Measurements from ENCODE around the gene HEXD. TPM values are rescaled to one million over a fixed set of nuclear protein-coding genes. Genes with fewer than 3 reads are reported as not detected.

HEXD gene
- total and polyA plus RNA-seq, 10 of the 15 experiments (the other 5 are each of a cell fraction or from before 2014, with no cell fraction given), result 1.6 to 24.2 (median 7.0) TPM

GRCh38 chr17:82394278-82394677 lies 23.9 kb upstream of the HEXD start (continued):
- TF ChIP-seq ZBTB11 (CRISPR knock-in tag; IDR thresholded peaks at IDR 0.05), result no peak

- DNase-seq (ENCODE audit: low read depth, low spot score) (no peak), ATAC-seq (no peak), FAIRE-seq (no peak)
- no TSS peak for BruUV-seq (replicated peaks)
- Histone ChIP-seq H3K9me3 (replicated peaks; ENCODE audit: control insufficient read depth, insufficient read depth, low read length) (no peaks in the 10 kb centered on the region), H3K9ac (ENCODE audit: control insufficient read depth, insufficient read depth, low read length) (no peak overlapping the region), H3K27ac (ENCODE audit: control insufficient read depth, insufficient read depth) (no peak overlapping the region), H4K20me1 (ENCODE audit: control insufficient read depth, insufficient read depth) (no peaks in the 10 kb centered on the region), H3K4me2 (ENCODE audit: control insufficient read depth, insufficient read depth) (no peak overlapping the region), H3K36me3 (ENCODE audit: control insufficient read depth in 2 of 2, insufficient read depth in 2 of 2, low read length in 1 of 2) (peaks cover 1 to 2% of the 10 kb centered on the region in 2 experiments; a peak in 2 of 4 replicates), H3K4me3 (no peak overlapping the region), H3K79me2 (ENCODE audit: control insufficient read depth, insufficient read depth, low read length) (no peaks in the 10 kb centered on the region), H2AFZ (ENCODE audit: control insufficient read depth, low read depth, low read length) (no peak overlapping the region), H3K4me1 (ENCODE audit: control insufficient read depth, insufficient read depth, low read length) (peaks cover 3% of the 10 kb centered on the region; the same call in 1 of the 2 replicates), H3K27me3 (replicated peaks in 1 of 2; ENCODE audit: control insufficient read depth in 2 of 2, insufficient read depth in 2 of 2, low read length in 1 of 2) (no peaks in the 10 kb centered on the region)
- ChIA-PET POLR2A (interaction anchor here (0.5 kb wide), 1 partner anchor 198 kb away, joined by 5 read pairs; no protein-coding TSS in a partner anchor), CTCF (no interaction called here), SMC1A (ENCODE audit: uncharacterized antibody, unreplicated experiment) (no interaction called here), RAD21 (ENCODE audit: unreplicated experiment) (no interaction called here)
- in situ Hi-C loops (cut with MboI), result no loop called here
- intact Hi-C loops (cut with micrococcal nuclease; ENCODE audit: unreplicated experiment), result no loop called here
- 52% methylated on average over 18 of the region's 19 CpGs for WGBS (ENCODE audit: insufficient coverage, insufficient replicate concordance, low lambda C conversion rate, missing lambda C conversion rate)
- TF ChIP-seq NR2C2 (IDR thresholded peaks at IDR 0.05; ENCODE audit: borderline replicate concordance, control insufficient read depth, insufficient read length, low read depth) (no peak), POU2F2 (IDR thresholded peaks at IDR 0.05; ENCODE audit: borderline replicate concordance, low read depth, low read length) (no peak), RBBP5 (conservative IDR thresholded peaks at IDR 0.05) (no peak)
These were observed 21.3 kb upstream of the HEXD start for GRCh38 chr17:82396601-82397435.

All from GM12878 (cell line).